HUES48 (cell line): Measurements from ENCODE around the gene ROPN1L.

Experiments used
- H3K27ac ChIP-seq: one replicate; pipeline ENCODE4 v1.7.0; 2013; ENCODE audit warnings: low read depth, low read length, inconsistent platforms
- H3K27me3 ChIP-seq: 2 replicates; pipeline ENCODE4 v1.6.1; 2013; ENCODE audit warnings: mild to moderate bottlenecking, low read length; ENCODE audit not compliant: control insufficient read depth, insufficient read depth
- H3K36me3 ChIP-seq: 2 replicates; pipeline ENCODE4 v1.6.1; 2013; ENCODE audit warnings: low read length; ENCODE audit not compliant: control insufficient read depth, insufficient read depth
- H3K4me1 ChIP-seq: 2 replicates; pipeline ENCODE4 v1.6.1; 2013; ENCODE audit warnings: mild to moderate bottlenecking, low read length; ENCODE audit not compliant: control insufficient read depth, insufficient read depth
- H3K4me3 ChIP-seq: 2 replicates; pipeline ENCODE4 v1.5.1; 2013; ENCODE audit warnings: mild to moderate bottlenecking, low read depth, low read length
- H3K9ac ChIP-seq: 2 replicates; pipeline ENCODE4 v1.6.1; 2013; ENCODE audit warnings: mild to moderate bottlenecking, low read depth, low read length, moderate library complexity
- H3K9me3 ChIP-seq: 2 replicates; pipeline ENCODE4 v1.6.1; 2013; ENCODE audit warnings: low read length; ENCODE audit not compliant: control insufficient read depth, insufficient read depth

Gene ROPN1L

GRCh38 chr5:10431415-10431814, 10.3 kb upstream of the ROPN1L start:
- Histone ChIP-seq H3K4me1 (no peaks in the 10 kb centered on the region), H3K9ac (no peak overlapping the region), H3K27ac (no peak overlapping the region), H3K27me3 (no peaks in the 10 kb centered on the region), H3K36me3 (peaks cover 77% of the 10 kb centered on the region), H3K4me3 (no peak overlapping the region), H3K9me3 (no peaks in the 10 kb centered on the region)

GRCh38 chr5:10432059-10433008, 9.3 kb upstream of the ROPN1L start:
- H3K4me1 ChIP-seq, result no peaks in the 10 kb centered on the region
- no peaks in the 10 kb centered on the region for H3K27me3 ChIP-seq
- no peak overlapping the region for H3K9ac ChIP-seq
- H3K9me3 ChIP-seq, result no peaks in the 10 kb centered on the region
- no peak overlapping the region for H3K4me3 ChIP-seq
- no peak overlapping the region for H3K27ac ChIP-seq
- peaks cover 74% of the 10 kb centered on the region for H3K36me3 ChIP-seq

- peaks cover 57% of the 10 kb centered on the region for H3K36me3 ChIP-seq
- no peak overlapping the region for H3K27ac ChIP-seq
- H3K9me3 ChIP-seq, result no peaks in the 10 kb centered on the region
- no peaks in the 10 kb centered on the region for H3K4me1 ChIP-seq
- no peak overlapping the region for H3K9ac ChIP-seq
- H3K4me3 ChIP-seq, result no peak overlapping the region
- H3K27me3 ChIP-seq, result no peaks in the 10 kb centered on the region
These were observed 7.3 kb upstream of the ROPN1L start for GRCh38 chr5:10434392-10434791.

GRCh38 chr5:10438301-10438700, 3.4 kb upstream of the ROPN1L start:
- H3K4me3 ChIP-seq, result no peak overlapping the region
- no peak overlapping the region for H3K27ac ChIP-seq
- peaks cover 4% of the 10 kb centered on the region; the same call in 1 of the 2 replicates for H3K4me1 ChIP-seq
- no peaks in the 10 kb centered on the region for H3K9me3 ChIP-seq
- peaks cover 21% of the 10 kb centered on the region for H3K36me3 ChIP-seq
- H3K27me3 ChIP-seq, result peaks cover 19% of the 10 kb centered on the region
- no peak overlapping the region for H3K9ac ChIP-seq

GRCh38 chr5:10439692-10440091, 2.0 kb upstream of the ROPN1L start:
- Histone ChIP-seq H3K9ac (no peak overlapping the region), H3K27me3 (peaks cover 26% of the 10 kb centered on the region), H3K27ac (no peak overlapping the region)

GRCh38 chr5:10440367-10440990, 1.2 kb upstream of the ROPN1L start:
- Histone ChIP-seq H3K27me3 (peaks cover 26% of the 10 kb centered on the region), H3K9ac (no peak overlapping the region)

More at GRCh38 chr5:10439692-10440091, 2.0 kb upstream of the ROPN1L start:
- Histone ChIP-seq H3K4me1 (peaks cover 4% of the 10 kb centered on the region; the same call in 1 of the 2 replicates), H3K36me3 (peaks cover 9% of the 10 kb centered on the region), H3K4me3 (no peak overlapping the region), H3K9me3 (no peaks in the 10 kb centered on the region)

GRCh38 chr5:10441992-10442435, 335 bp downstream of the ROPN1L start:
- H3K36me3 ChIP-seq, result no peaks in the 10 kb centered on the region; the same call in 1 of the 2 replicates
- H3K9ac ChIP-seq, result no peak overlapping the region; the same call in 1 of the 2 replicates
- peak overlapping the region; percentile 88 for H3K4me3 ChIP-seq
- peaks cover 26% of the 10 kb centered on the region for H3K27me3 ChIP-seq
- no peaks in the 10 kb centered on the region for H3K9me3 ChIP-seq
- peak overlapping the region; percentile 75 for H3K27ac ChIP-seq
- H3K4me1 ChIP-seq, result peaks cover 9% of the 10 kb centered on the region; the same call in 1 of the 2 replicates

More at GRCh38 chr5:10440367-10440990, 1.2 kb upstream of the ROPN1L start:
- Histone ChIP-seq H3K4me1 (peaks cover 4% of the 10 kb centered on the region; the same call in 1 of the 2 replicates), H3K27ac (no peak overlapping the region), H3K9me3 (no peaks in the 10 kb centered on the region), H3K36me3 (peaks cover 7% of the 10 kb centered on the region; the same call in 1 of the 2 replicates), H3K4me3 (peak overlapping the region; percentile 88)

- H3K4me1 ChIP-seq, result peaks cover 12% of the 10 kb centered on the region; the same call in 1 of the 2 replicates
- H3K36me3 ChIP-seq, result no peaks in the 10 kb centered on the region; the same call in 1 of the 2 replicates
- H3K27ac ChIP-seq, result no peak overlapping the region
- H3K9me3 ChIP-seq, result no peaks in the 10 kb centered on the region
- H3K27me3 ChIP-seq, result peaks cover 26% of the 10 kb centered on the region
- no peak overlapping the region for H3K9ac ChIP-seq
- H3K4me3 ChIP-seq, result peak overlapping the region; percentile 88
These were observed 897 bp downstream of the ROPN1L start for GRCh38 chr5:10442576-10442975.

GRCh38 chr5:10445352-10445751, 3.7 kb downstream of the ROPN1L start:
- H3K27ac ChIP-seq, result no peak overlapping the region
- no peak overlapping the region for H3K4me3 ChIP-seq
- no peaks in the 10 kb centered on the region for H3K9me3 ChIP-seq
- no peaks in the 10 kb centered on the region for H3K36me3 ChIP-seq
- H3K4me1 ChIP-seq, result peaks cover 12% of the 10 kb centered on the region; the same call in 1 of the 2 replicates
- peaks cover 26% of the 10 kb centered on the region for H3K27me3 ChIP-seq
- H3K9ac ChIP-seq, result no peak overlapping the region

GRCh38 chr5:10446490-10446889, 4.8 kb downstream of the ROPN1L start:
- Histone ChIP-seq H3K4me1 (peaks cover 12% of the 10 kb centered on the region; the same call in 1 of the 2 replicates), H3K27me3 (peaks cover 19% of the 10 kb centered on the region), H3K27ac (no peak overlapping the region), H3K36me3 (no peaks in the 10 kb centered on the region), H3K9ac (no peak overlapping the region), H3K9me3 (no peaks in the 10 kb centered on the region), H3K4me3 (no peak overlapping the region)
